ENCODE results near the gene SART3.

SART3 gene

GRCh38 chr12:108560752-108561719, at the start of gene SART3:
Gene SART3 (minus strand): TSS chr12:108561173. CDS start chr12:108561154, 19 bp downstream.
- peak; percentile 56 to 69 (median 66) for DNase-seq (ENCODE audit: low read depth in 3 of 3)

GRCh38 chr12:108610336-108610815, 49.4 kb upstream of the SART3 start:
- DNase-seq (ENCODE audit: low read depth in 3 of 3), result no peak

- DNase-seq (ENCODE audit: low read depth in 3 of 3), result no peak
These were observed 48.8 kb upstream of the SART3 start for GRCh38 chr12:108609537-108610335.

GRCh38 chr12:108608616-108609015, 47.6 kb upstream of the SART3 start:
- no peak for DNase-seq (ENCODE audit: low read depth in 3 of 3)

- no peak for DNase-seq (ENCODE audit: low read depth in 3 of 3)
These were observed 47.1 kb upstream of the SART3 start for GRCh38 chr12:108607981-108608600.

GRCh38 chr12:108606492-108606891, 45.5 kb upstream of the SART3 start:
- DNase-seq (ENCODE audit: low read depth in 3 of 3), result no peak

- no peak for DNase-seq (ENCODE audit: low read depth in 3 of 3)
These were observed 44.9 kb upstream of the SART3 start for GRCh38 chr12:108605690-108606406.

- DNase-seq (ENCODE audit: low read depth in 3 of 3), result no peak
These were observed 44.2 kb upstream of the SART3 start for GRCh38 chr12:108605000-108605689.

- DNase-seq (ENCODE audit: low read depth in 3 of 3), result no peak
These were observed 43.4 kb upstream of the SART3 start for GRCh38 chr12:108604208-108604941.

- DNase-seq (ENCODE audit: low read depth in 3 of 3), result no peak
These were observed 42.8 kb upstream of the SART3 start for GRCh38 chr12:108603743-108604142.

GRCh38 chr12:108602976-108603704, 42.2 kb upstream of the SART3 start:
- DNase-seq (ENCODE audit: low read depth in 3 of 3), result no peak

- no peak for DNase-seq (ENCODE audit: low read depth in 3 of 3)
These were observed 41.3 kb upstream of the SART3 start for GRCh38 chr12:108602209-108602705.

- DNase-seq (ENCODE audit: low read depth in 3 of 3), result no peak
These were observed 39.7 kb upstream of the SART3 start for GRCh38 chr12:108600702-108601007.

GRCh38 chr12:108599948-108600701, 39.2 kb upstream of the SART3 start:
- no peak for DNase-seq (ENCODE audit: low read depth in 3 of 3)

GRCh38 chr12:108599541-108599940, 38.6 kb upstream of the SART3 start:
- no peak for DNase-seq (ENCODE audit: low read depth in 3 of 3)

- no peak for DNase-seq (ENCODE audit: low read depth in 3 of 3)
These were observed 37.7 kb upstream of the SART3 start for GRCh38 chr12:108598553-108599250.

GRCh38 chr12:108597559-108598471, 36.8 kb upstream of the SART3 start, which contains the start of gene TMEM119:
Gene TMEM119 (minus strand): TSS chr12:108598084. CDS start chr12:108592383, 5,701 bp downstream.
- DNase-seq (ENCODE audit: low read depth in 3 of 3), result no peak
